ENCODE results near the gene TPSAB1. TPM values are rescaled to one million over a fixed set of nuclear protein-coding genes. Genes with fewer than 3 reads are reported as not detected.

TPSAB1 gene
- total and polyA plus RNA-seq, 4 donors = 0.23 to 10.8 (median 1.2) TPM

GRCh38 chr16:1201444-1201843, 39.1 kb upstream of the TPSAB1 start (continued):
- TF ChIP-seq REST (IDR thresholded peaks at IDR 0.05) (no peak), FOXA2 (IDR thresholded peaks at IDR 0.05) (no peak), SP1 (IDR thresholded peaks at IDR 0.05) (no peak), HNF4A (conservative IDR thresholded peaks at IDR 0.05) (no peak), EGR1 (IDR thresholded peaks at IDR 0.05; ENCODE audit: low read depth in 2 of 2) (no peak)

GRCh38 chr16:1202274-1202673, 38.2 kb upstream of the TPSAB1 start:
- DNase-seq (ENCODE audit: low spot score) = no peak
- H3K9ac ChIP-seq (ENCODE audit: low read depth in 1 of 2, low read length in 2 of 2) = no peak overlapping the region
- H3K9me3 ChIP-seq (ENCODE audit: control insufficient read depth in 4 of 4, low read length in 3 of 4) = no peaks in the 10 kb centered on the region
- no peak overlapping the region for H3K27ac ChIP-seq (ENCODE audit: low read depth in 1 of 2, low read length in 2 of 2)
- no peaks in the 10 kb centered on the region for H3K27me3 ChIP-seq (ENCODE audit: control insufficient read depth in 4 of 4, insufficient read depth in 4 of 4, low read length in 3 of 4)
- no peak overlapping the region for H3K4me3 ChIP-seq (ENCODE audit: low read depth in 1 of 3, low read length in 3 of 3)
- no peak for TF ChIP-seq CTCF (IDR thresholded peaks at IDR 0.05; ENCODE audit: low read depth, low read length, missing input control)
- peaks cover 0 to 43% (median 12%) of the 10 kb centered on the region in 4 donors for H3K36me3 ChIP-seq (ENCODE audit: control insufficient read depth in 4 of 4, insufficient read depth in 3 of 4, low read depth in 1 of 4, low read length in 3 of 4)
- H3K4me1 ChIP-seq (ENCODE audit: control insufficient read depth in 4 of 4, insufficient read depth in 4 of 4, low read length in 3 of 4) = peaks cover 1 to 10% (median 7%) of the 10 kb centered on the region in 4 donors
- 95% methylated on average over 18 of the region's 18 CpGs for WGBS

GRCh38 chr16:1204933-1205332, 35.6 kb upstream of the TPSAB1 start:
- no peak for DNase-seq (ENCODE audit: low spot score)
- 89% methylated on average over 15 of the region's 21 CpGs for WGBS
- TF ChIP-seq YY1 (IDR thresholded peaks at IDR 0.05) = no peak
- no peak for TF ChIP-seq FOXA1 (IDR thresholded peaks at IDR 0.05)
- no peak for TF ChIP-seq SP1 (IDR thresholded peaks at IDR 0.05)
- no peak for TF ChIP-seq HNF4G (IDR thresholded peaks at IDR 0.05)
- TF ChIP-seq JUND (IDR thresholded peaks at IDR 0.05) = no peak
- TF ChIP-seq EGR1 (IDR thresholded peaks at IDR 0.05; ENCODE audit: low read depth in 2 of 2) = no peak
- TF ChIP-seq ATF3 (IDR thresholded peaks at IDR 0.05) = no peak
- no peak for TF ChIP-seq HNF4A (conservative IDR thresholded peaks at IDR 0.05)
- TF ChIP-seq TAF1 (conservative IDR thresholded peaks at IDR 0.05) = no peak
- no peak for TF ChIP-seq FOXA2 (IDR thresholded peaks at IDR 0.05)
- no peak for TF ChIP-seq REST (IDR thresholded peaks at IDR 0.05)
- TF ChIP-seq NR2F2 (IDR thresholded peaks at IDR 0.05) = no peak
- no peak for TF ChIP-seq GABPA (IDR thresholded peaks at IDR 0.05 in 1 of 2, conservative IDR thresholded peaks at IDR 0.05 in 1 of 2)
- TF ChIP-seq MAX (IDR thresholded peaks at IDR 0.05) = no peak
- TF ChIP-seq ZBTB33 (IDR thresholded peaks at IDR 0.05) = no peak
- TF ChIP-seq RAD21 (IDR thresholded peaks at IDR 0.05) = no peak
- H3K4me3 ChIP-seq (ENCODE audit: low read depth in 1 of 3, low read length in 3 of 3) = no peak overlapping the region
- H3K27me3 ChIP-seq (ENCODE audit: control insufficient read depth in 4 of 4, insufficient read depth in 4 of 4, low read length in 3 of 4) = no peaks in the 10 kb centered on the region
- H3K36me3 ChIP-seq (ENCODE audit: control insufficient read depth in 4 of 4, insufficient read depth in 3 of 4, low read depth in 1 of 4, low read length in 3 of 4) = peaks cover 0 to 61% (median 19%) of the 10 kb centered on the region in 4 donors
- H3K4me1 ChIP-seq (ENCODE audit: control insufficient read depth in 4 of 4, insufficient read depth in 4 of 4, low read length in 3 of 4) = peaks cover 0 to 4% (median under 1%) of the 10 kb centered on the region in 4 donors
- H3K9ac ChIP-seq (ENCODE audit: low read depth in 1 of 2, low read length in 2 of 2) = no peak overlapping the region
- no peak overlapping the region for H3K27ac ChIP-seq (ENCODE audit: low read depth in 1 of 2, low read length in 2 of 2)
- H3K9me3 ChIP-seq (ENCODE audit: control insufficient read depth in 4 of 4, low read length in 3 of 4) = no peaks in the 10 kb centered on the region
